Fibroblast of lung (primary cell): ENCODE results near the gene MBOAT2. TPM values are rescaled to one million over a fixed set of nuclear protein-coding genes. Genes with fewer than 3 reads are reported as not detected.
A peak's percentile ranks its signal among the peaks of the same experiment; 100 is the strongest.

ENCODE experiments used
- DNase-seq, 2 donors: peaks; one replicate each; pipeline versions ENCODE4 v3.0.0 to v3.0.0-alpha.2; 2010; ENCODE audit warnings: low read depth in 2 of 2
- H2AFZ ChIP-seq: 2 replicates; pipeline ENCODE4 v1.5.1; 2012; ENCODE audit warnings: low read length, control low read depth, inconsistent platforms
- H3K27ac ChIP-seq: 2 replicates; pipeline ENCODE4 v1.5.1; 2011; ENCODE audit warnings: low read length, control low read depth; ENCODE audit not compliant: insufficient read depth
- H3K27me3 ChIP-seq: 2 replicates; pipeline ENCODE4 v1.5.1; 2011; ENCODE audit warnings: mild to moderate bottlenecking, low read length; ENCODE audit not compliant: control insufficient read depth, insufficient read depth
- H3K36me3 ChIP-seq: 2 replicates; pipeline ENCODE4 v1.5.1; 2011; ENCODE audit warnings: low read length; ENCODE audit not compliant: control insufficient read depth, insufficient read depth
- H3K4me1 ChIP-seq: 2 replicates; pipeline ENCODE4 v1.5.1; 2011; ENCODE audit warnings: low read length; ENCODE audit not compliant: control insufficient read depth, insufficient read depth; ENCODE audit errors: extremely low read depth
- H3K4me2 ChIP-seq: 2 replicates; pipeline ENCODE4 v1.5.1; 2011; ENCODE audit warnings: low read length, control low read depth; ENCODE audit not compliant: insufficient read depth; ENCODE audit errors: extremely low read depth
- H3K4me3 ChIP-seq, 4 experiments: fragments of 200-600 bp in 1 of 4; sonication (generic) in 1 of 4; replicated peaks in 1 of 4; 2 replicates each; pipeline ENCODE4 v1.5.1; 2011 to 2016; ENCODE audit warnings: low read length in 4 of 4, low read depth in 3 of 4, mild to moderate bottlenecking in 3 of 4, control low read depth in 2 of 4, inconsistent platforms in 1 of 4, mixed read lengths in 1 of 4; ENCODE audit not compliant: insufficient read depth in 1 of 4; ENCODE audit errors: control extremely low read depth in 1 of 4
- H3K79me2 ChIP-seq: 2 replicates; pipeline ENCODE4 v1.5.1; 2012; ENCODE audit warnings: mild to moderate bottlenecking, low read length, inconsistent platforms; ENCODE audit not compliant: control insufficient read depth, insufficient read depth
- H3K9ac ChIP-seq: 2 replicates; pipeline ENCODE4 v1.5.1; 2011; ENCODE audit warnings: mild to moderate bottlenecking, low read length, control low read depth; ENCODE audit not compliant: insufficient read depth
- H3K9me3 ChIP-seq: 2 replicates; pipeline ENCODE4 v1.5.1; 2012; ENCODE audit warnings: low read depth, low read length; ENCODE audit not compliant: control insufficient read depth, insufficient read depth
- H4K20me1 ChIP-seq: 2 replicates; pipeline ENCODE4 v1.5.1; 2011; ENCODE audit warnings: low read length; ENCODE audit not compliant: control insufficient read depth, insufficient read depth; ENCODE audit errors: extremely low read depth
- EZH2 ChIP-seq: IDR thresholded peaks from 2 replicates; pipeline ENCODE4 v1.5.1; 2012; ENCODE audit warnings: low read length, control low read depth, mild to moderate bottlenecking; ENCODE audit errors: missing control alignments
- polyA plus RNA-seq, 2 donors: library from polyadenylated mRNA; depleted of rRNA in 1 of 2; stranded (reverse) in 1 of 2; unstranded in 1 of 2; fragments of >200 nt; gene quantifications; 2 replicates each; pipeline ENCODE4 v1.2.1, GENCODE V29; 2011 to 2012; ENCODE audit warnings: missing spikeins in 1 of 2
- total RNA-seq: library from RNA; depleted of rRNA; stranded (reverse); fragments of >200 nt; gene quantifications from 2 replicates; pipeline ENCODE4 v1.2.1, GENCODE V29; 2014
- TF ChIP-seq, protein P1 (sequence below), 2 donors: IDR thresholded peaks in 1 of 2; conservative IDR thresholded peaks in 1 of 2; 1 replicate in 1 of 2; 2 replicates in 1 of 2; pipeline ENCODE4 v1.5.1; 2011 to 2012; ENCODE audit warnings: low read length in 2 of 2, control low read depth in 1 of 2, inconsistent platforms in 1 of 2, low read depth in 1 of 2, mild to moderate bottlenecking in 1 of 2

MBOAT2 gene
- total and polyA plus RNA-seq, 2 donors (not counting 1 experiment from before 2014, with no cell fraction given): 46.4 to 68.3 TPM

DNA sequence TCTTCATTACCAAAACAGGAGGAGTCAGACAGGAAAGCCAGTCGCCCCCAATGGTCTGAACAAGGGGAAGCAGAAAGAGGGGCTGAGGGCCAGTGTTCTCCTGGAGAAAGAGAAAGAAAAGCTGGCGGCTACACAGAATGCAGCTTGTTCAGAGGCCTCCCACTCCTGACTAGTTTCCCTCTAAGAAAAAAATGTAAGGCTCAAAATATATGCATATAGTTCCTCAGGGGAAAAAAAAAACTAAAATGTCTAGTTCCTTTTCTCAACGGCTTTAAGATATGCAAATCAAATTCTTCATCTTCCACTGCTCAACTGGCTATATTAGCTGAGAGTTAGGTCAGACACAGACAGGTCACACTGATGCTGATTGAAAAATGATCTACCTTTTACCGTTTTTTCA, 18.6 kb downstream of the MBOAT2 start:
- H3K27ac ChIP-seq: no peak overlapping the region
- H2AFZ ChIP-seq: no peak overlapping the region
- H3K4me3 ChIP-seq: no peak overlapping the region
- no peak overlapping the region for H3K9ac ChIP-seq
- peak in 1 of 2 donors; percentile 34 for DNase-seq
- no peaks in the 10 kb centered on the region for H3K9me3 ChIP-seq
- H3K4me2 ChIP-seq: peak overlapping the region; percentile 4
- H3K4me1 ChIP-seq: peaks cover 10% of the 10 kb centered on the region
- no peaks in the 10 kb centered on the region for H3K36me3 ChIP-seq
- H3K79me2 ChIP-seq: peaks cover 56% of the 10 kb centered on the region
- H3K27me3 ChIP-seq: no peaks in the 10 kb centered on the region
- TF ChIP-seq, protein P1, sequence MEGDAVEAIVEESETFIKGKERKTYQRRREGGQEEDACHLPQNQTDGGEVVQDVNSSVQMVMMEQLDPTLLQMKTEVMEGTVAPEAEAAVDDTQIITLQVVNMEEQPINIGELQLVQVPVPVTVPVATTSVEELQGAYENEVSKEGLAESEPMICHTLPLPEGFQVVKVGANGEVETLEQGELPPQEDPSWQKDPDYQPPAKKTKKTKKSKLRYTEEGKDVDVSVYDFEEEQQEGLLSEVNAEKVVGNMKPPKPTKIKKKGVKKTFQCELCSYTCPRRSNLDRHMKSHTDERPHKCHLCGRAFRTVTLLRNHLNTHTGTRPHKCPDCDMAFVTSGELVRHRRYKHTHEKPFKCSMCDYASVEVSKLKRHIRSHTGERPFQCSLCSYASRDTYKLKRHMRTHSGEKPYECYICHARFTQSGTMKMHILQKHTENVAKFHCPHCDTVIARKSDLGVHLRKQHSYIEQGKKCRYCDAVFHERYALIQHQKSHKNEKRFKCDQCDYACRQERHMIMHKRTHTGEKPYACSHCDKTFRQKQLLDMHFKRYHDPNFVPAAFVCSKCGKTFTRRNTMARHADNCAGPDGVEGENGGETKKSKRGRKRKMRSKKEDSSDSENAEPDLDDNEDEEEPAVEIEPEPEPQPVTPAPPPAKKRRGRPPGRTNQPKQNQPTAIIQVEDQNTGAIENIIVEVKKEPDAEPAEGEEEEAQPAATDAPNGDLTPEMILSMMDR (conservative IDR thresholded peaks at IDR 0.05 in 1 of 2, IDR thresholded peaks at IDR 0.05 in 1 of 2; ENCODE audit: low read depth in 1 of 2, low read length in 2 of 2): no peak
- no peak for TF ChIP-seq EZH2
- no peaks in the 10 kb centered on the region for H4K20me1 ChIP-seq

DNA sequence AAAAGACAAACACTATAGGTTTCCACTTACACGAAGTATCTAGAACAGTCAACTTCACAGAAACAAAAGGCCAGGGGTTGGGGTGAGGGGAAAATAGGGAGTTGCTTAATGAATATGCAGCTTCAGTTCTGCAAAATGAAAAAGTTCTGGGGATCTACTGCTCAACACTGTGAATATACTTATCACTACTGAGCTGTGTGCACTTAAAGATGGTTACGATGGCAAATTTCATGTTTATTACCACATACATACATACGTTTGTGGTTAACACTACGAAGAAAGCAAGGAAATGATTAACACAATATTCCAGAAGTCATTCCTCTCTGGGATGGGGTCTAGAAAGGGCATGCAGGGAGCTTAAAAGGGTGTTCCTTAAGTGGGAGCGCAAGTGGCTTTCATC, 19.3 kb downstream of the MBOAT2 start:
- no peak for TF ChIP-seq EZH2
- TF ChIP-seq, protein P1 (conservative IDR thresholded peaks at IDR 0.05 in 1 of 2, IDR thresholded peaks at IDR 0.05 in 1 of 2; ENCODE audit: low read depth in 1 of 2, low read length in 2 of 2): no peak
- no peaks in the 10 kb centered on the region for H3K9me3 ChIP-seq
- H3K9ac ChIP-seq: no peak overlapping the region
- peak; percentile 39 to 48 for DNase-seq
- H3K4me2 ChIP-seq: no peak overlapping the region
- H4K20me1 ChIP-seq: no peaks in the 10 kb centered on the region
- peaks cover 59% of the 10 kb centered on the region for H3K79me2 ChIP-seq
- H3K27ac ChIP-seq: no peak overlapping the region
- no peaks in the 10 kb centered on the region for H3K27me3 ChIP-seq
- H2AFZ ChIP-seq: no peak overlapping the region
- H3K4me3 ChIP-seq: peak overlapping the region in 1 of 4 experiments; percentile 23
- H3K36me3 ChIP-seq: no peaks in the 10 kb centered on the region
- peaks cover 10% of the 10 kb centered on the region for H3K4me1 ChIP-seq

DNA sequence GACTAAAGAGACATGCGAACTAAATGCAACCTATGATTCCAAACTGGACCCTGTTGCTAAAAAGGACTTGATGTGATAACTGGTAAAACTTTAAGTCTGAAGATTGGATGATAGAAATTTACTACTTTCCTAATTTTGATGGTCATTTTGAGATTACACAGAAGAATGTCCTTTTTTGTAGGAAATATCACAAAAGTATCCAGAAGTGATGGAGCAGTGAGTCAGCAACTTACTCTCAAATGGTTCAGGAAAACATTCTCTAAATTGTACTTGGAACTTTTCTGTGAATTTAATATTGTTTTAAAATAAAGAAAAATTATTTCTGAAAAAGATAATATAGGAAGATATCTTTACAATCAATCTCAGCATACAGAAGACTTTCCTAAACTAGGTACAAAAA, 19.9 kb downstream of the MBOAT2 start:
- Histone ChIP-seq H4K20me1 (no peaks in the 10 kb centered on the region), H3K79me2 (peaks cover 59% of the 10 kb centered on the region), H2AFZ (no peak overlapping the region), H3K9ac (no peak overlapping the region), H3K9me3 (no peaks in the 10 kb centered on the region), H3K27me3 (no peaks in the 10 kb centered on the region), H3K4me1 (peaks cover 10% of the 10 kb centered on the region), H3K36me3 (no peaks in the 10 kb centered on the region), H3K4me2 (no peak overlapping the region), H3K27ac (no peak overlapping the region), H3K4me3 (no peak overlapping the region)
- no peak for TF ChIP-seq EZH2
- TF ChIP-seq, protein P1 (conservative IDR thresholded peaks at IDR 0.05 in 1 of 2, IDR thresholded peaks at IDR 0.05 in 1 of 2; ENCODE audit: low read depth in 1 of 2, low read length in 2 of 2): no peak
- DNase-seq: peak in 1 of 2 donors; percentile 42
